ENCODE results near the gene CMTM3.

The CMTM3 gene

GRCh38 chr16:66649636-66650205, 45.2 kb downstream of the CMTM3 start:
- Histone ChIP-seq H3K27me3 (ENCODE audit: insufficient read depth, poor library complexity, severe bottlenecking) (no peaks in the 10 kb centered on the region), H3K27ac (replicated peaks) (no peak overlapping the region), H3K4me3 (replicated peaks; ENCODE audit: insufficient read depth, low read length) (no peak overlapping the region)
- no peak for DNase-seq (ENCODE audit: low read depth in 1 of 2, low spot score in 1 of 2)
- TF ChIP-seq POLR2AphosphoS5 (IDR thresholded peaks at IDR 0.05; ENCODE audit: low read depth) = no peak
- TF ChIP-seq SPI1 (IDR thresholded peaks at IDR 0.05; ENCODE audit: borderline replicate concordance, low read depth) = no peak
- TF ChIP-seq CTCF (IDR thresholded peaks at IDR 0.05; ENCODE audit: insufficient read depth, low read length) = no peak

- Histone ChIP-seq H3K4me3 (replicated peaks; ENCODE audit: insufficient read depth, low read length) (no peak overlapping the region), H3K27ac (replicated peaks) (no peak overlapping the region), H3K27me3 (ENCODE audit: insufficient read depth, poor library complexity, severe bottlenecking) (no peaks in the 10 kb centered on the region)
- TF ChIP-seq, protein P1, sequence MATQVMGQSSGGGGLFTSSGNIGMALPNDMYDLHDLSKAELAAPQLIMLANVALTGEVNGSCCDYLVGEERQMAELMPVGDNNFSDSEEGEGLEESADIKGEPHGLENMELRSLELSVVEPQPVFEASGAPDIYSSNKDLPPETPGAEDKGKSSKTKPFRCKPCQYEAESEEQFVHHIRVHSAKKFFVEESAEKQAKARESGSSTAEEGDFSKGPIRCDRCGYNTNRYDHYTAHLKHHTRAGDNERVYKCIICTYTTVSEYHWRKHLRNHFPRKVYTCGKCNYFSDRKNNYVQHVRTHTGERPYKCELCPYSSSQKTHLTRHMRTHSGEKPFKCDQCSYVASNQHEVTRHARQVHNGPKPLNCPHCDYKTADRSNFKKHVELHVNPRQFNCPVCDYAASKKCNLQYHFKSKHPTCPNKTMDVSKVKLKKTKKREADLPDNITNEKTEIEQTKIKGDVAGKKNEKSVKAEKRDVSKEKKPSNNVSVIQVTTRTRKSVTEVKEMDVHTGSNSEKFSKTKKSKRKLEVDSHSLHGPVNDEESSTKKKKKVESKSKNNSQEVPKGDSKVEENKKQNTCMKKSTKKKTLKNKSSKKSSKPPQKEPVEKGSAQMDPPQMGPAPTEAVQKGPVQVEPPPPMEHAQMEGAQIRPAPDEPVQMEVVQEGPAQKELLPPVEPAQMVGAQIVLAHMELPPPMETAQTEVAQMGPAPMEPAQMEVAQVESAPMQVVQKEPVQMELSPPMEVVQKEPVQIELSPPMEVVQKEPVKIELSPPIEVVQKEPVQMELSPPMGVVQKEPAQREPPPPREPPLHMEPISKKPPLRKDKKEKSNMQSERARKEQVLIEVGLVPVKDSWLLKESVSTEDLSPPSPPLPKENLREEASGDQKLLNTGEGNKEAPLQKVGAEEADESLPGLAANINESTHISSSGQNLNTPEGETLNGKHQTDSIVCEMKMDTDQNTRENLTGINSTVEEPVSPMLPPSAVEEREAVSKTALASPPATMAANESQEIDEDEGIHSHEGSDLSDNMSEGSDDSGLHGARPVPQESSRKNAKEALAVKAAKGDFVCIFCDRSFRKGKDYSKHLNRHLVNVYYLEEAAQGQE (IDR thresholded peaks at IDR 0.05; ENCODE audit: insufficient replicate concordance, low read depth) = no peak
- TF ChIP-seq SPI1 (IDR thresholded peaks at IDR 0.05; ENCODE audit: borderline replicate concordance, low read depth) = no peak
- TF ChIP-seq CTCF (IDR thresholded peaks at IDR 0.05; ENCODE audit: insufficient read depth, low read length) = peak; percentile 89
- TF ChIP-seq POLR2AphosphoS5 (IDR thresholded peaks at IDR 0.05; ENCODE audit: low read depth) = no peak
- TF ChIP-seq GABPA (IDR thresholded peaks at IDR 0.05; ENCODE audit: low read depth) = no peak
- DNase-seq (ENCODE audit: low read depth in 1 of 2, low spot score in 1 of 2) = peak; percentile 59 to 84
These were observed 46.4 kb downstream of the CMTM3 start for GRCh38 chr16:66650707-66651473.

DNA sequence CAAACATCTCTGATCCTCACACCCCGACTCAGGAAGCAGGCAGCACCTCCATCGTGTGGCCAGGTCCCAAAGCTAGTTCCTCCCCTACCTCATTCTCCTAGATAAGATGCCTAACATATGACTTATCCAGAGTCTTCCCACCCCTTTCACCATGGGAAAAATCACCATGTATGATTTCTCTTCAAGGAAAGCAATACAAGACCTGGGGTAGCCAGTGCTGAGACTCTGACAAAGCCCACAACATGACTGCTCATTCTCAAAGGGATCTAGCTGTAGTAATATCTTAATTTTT, 46.9 kb downstream of the CMTM3 start:
- Histone ChIP-seq H3K4me3 (replicated peaks; ENCODE audit: insufficient read depth, low read length) (no peak overlapping the region), H3K27me3 (ENCODE audit: insufficient read depth, poor library complexity, severe bottlenecking) (no peaks in the 10 kb centered on the region), H3K27ac (replicated peaks) (no peak overlapping the region)
- DNase-seq (ENCODE audit: low read depth in 1 of 2, low spot score in 1 of 2) = no peak
- no peak for TF ChIP-seq SPI1 (IDR thresholded peaks at IDR 0.05; ENCODE audit: borderline replicate concordance, low read depth)
- no peak for TF ChIP-seq POLR2AphosphoS5 (IDR thresholded peaks at IDR 0.05; ENCODE audit: low read depth)
- TF ChIP-seq CTCF (IDR thresholded peaks at IDR 0.05; ENCODE audit: insufficient read depth, low read length) = no peak
- no peak for TF ChIP-seq GABPA (IDR thresholded peaks at IDR 0.05; ENCODE audit: low read depth)
- TF ChIP-seq, protein P1 (IDR thresholded peaks at IDR 0.05; ENCODE audit: insufficient replicate concordance, low read depth) = no peak

All from HL-60 (cell line).